HG02840 (cell line): Measurements from ENCODE around the gene PRKAB1.

Experiments used
- ATAC-seq: cut with Tn5 transposase; IDR thresholded peaks from one replicate; pipeline ENCODE4 v1.9.1; 2021; ENCODE audit warnings: mild to moderate bottlenecking, moderate library complexity, moderate number of reproducible peaks; ENCODE audit not compliant: unreplicated experiment, low FRiP score

The PRKAB1 gene

DNA sequence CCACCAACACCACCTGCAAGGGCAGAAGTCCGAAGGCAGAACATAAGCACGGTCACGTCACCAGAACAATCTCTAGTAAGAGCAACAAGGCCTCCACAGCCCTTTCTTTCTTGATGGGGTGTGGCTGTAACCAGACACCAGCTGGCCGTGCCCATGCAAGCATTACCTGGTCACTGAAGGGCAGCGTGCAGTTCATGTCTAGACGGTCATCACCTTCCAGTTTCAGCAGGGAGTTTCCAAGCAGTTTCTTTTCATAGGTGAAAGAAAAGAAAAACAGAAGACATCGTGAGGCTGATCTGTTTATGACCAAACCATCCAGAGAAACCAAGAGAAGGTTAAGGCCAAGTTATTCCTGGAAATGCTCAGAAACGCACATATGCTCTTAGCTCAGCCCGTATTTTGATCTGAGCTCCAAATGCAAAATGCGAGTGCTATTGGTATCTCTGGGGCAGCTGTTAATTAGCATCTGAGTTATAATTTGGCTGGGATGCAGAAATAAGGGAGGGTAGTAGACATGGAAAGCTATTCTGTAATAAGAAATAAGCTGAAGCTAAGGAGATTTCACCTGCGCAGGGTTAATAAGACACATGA is 42.5 kb downstream of the PRKAB1 start:
- ATAC-seq, result no peak

DNA sequence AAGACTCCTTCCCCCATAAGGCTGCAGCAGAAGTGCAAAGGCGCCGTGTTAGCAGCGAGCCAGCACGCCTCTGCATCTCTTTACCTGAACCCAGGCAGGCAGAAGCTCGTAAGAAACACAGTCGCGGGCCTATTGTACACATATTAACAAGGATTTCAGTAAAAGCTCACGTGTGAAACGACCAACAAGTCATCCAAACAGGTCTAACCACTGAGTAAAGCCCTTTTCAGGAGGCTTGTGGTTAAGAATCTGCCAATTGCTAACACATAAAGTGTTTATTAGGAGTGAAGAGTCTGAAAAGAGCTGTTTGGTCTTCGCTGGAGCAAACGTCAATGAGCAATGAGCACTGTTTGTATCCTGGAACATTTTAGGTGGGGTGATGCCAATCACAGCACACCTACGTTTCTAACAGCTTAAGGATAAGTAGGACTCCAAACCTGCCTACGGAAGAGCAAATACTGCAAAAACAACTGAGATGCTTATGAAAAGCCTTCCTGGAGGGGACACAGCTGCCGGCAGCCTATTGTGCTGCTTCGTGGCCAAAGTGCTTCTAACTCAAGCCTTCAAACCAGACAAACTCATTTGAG is 43.1 kb downstream of the PRKAB1 start:
- ATAC-seq, result no peak

DNA sequence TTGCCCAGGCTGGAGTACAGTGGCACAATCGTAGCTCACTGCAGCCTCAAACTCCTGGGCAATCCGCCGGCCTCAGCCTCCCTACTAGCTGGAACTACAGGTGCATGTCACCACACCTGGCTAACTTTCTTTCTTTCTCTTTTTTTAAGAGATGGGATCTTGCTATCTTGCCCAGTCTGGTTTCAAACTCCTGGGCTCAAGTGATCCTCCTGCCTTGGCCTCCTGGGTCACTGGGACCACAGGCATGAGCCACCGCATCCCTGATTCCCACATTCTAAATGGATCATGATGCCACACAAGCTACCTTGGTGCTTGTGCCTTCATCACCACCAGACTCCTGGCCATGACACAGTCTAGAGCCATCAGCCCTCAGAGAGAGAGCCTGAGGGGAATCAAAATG is 43.8 kb downstream of the PRKAB1 start:
- ATAC-seq, result no peak

DNA sequence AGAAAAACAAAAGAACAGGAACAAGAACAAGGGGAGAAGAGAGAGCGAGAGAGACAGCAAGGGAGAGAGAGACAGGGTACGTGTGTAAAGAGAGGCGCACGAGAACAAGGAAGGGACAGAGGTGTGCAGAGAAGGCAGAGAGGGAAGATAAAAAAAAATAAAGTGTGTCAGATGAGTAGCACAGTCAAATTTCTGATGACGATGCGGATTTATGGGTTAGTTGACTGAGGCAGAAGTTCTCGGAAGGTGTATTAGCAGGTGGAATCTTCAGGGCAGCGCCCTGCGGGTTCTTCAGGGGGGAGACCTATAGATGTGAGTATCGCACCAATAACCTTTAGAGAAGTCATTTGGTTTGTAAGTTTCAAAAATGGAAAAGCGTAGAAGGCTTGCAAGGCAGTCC is 44.8 kb downstream of the PRKAB1 start:
- no peak for ATAC-seq

DNA sequence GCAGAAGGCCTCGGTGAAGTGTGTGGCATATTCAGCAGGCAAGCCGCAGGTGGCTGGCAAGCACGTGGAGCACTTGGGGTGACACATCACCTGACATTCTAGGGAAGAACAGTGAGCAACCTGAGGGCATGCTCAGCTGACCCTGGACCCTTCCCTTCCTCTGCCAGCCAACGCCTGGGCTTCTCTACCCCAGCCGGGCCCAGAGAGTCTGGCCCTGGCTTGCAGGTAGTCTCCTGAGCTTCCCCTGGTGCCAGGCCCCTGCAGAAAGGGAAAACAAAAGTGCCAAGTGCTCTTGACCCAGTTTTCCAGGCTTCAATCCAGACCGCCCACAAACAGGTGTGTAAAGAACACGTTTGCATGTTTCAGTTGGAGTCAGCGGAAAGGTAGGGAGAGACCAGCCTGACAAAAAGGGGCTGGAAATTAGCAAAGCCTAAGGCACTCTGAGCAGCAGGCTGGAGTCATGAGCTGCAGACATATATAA is 45.7 kb downstream of the PRKAB1 start:
- no peak for ATAC-seq

GRCh38 chr12:119714614-119715267 is 46.8 kb downstream of the PRKAB1 start:
- no peak for ATAC-seq

- no peak for ATAC-seq
Measured at GRCh38 chr12:119715268-119715620, 47.3 kb downstream of the PRKAB1 start.

- ATAC-seq, result no peak
Measured at GRCh38 chr12:119718141-119718540, 50.2 kb downstream of the PRKAB1 start.

GRCh38 chr12:119720349-119720748 is 52.4 kb downstream of the PRKAB1 start:
- ATAC-seq, result no peak

GRCh38 chr12:119721306-119721705 is 53.4 kb downstream of the PRKAB1 start:
- ATAC-seq, result no peak

GRCh38 chr12:119725523-119725922 is 57.6 kb downstream of the PRKAB1 start:
- ATAC-seq, result no peak

GRCh38 chr12:119727600-119728443 is 59.9 kb downstream of the PRKAB1 start:
- no peak for ATAC-seq

GRCh38 chr12:119728444-119728745 is 60.5 kb downstream of the PRKAB1 start:
- no peak for ATAC-seq

DNA sequence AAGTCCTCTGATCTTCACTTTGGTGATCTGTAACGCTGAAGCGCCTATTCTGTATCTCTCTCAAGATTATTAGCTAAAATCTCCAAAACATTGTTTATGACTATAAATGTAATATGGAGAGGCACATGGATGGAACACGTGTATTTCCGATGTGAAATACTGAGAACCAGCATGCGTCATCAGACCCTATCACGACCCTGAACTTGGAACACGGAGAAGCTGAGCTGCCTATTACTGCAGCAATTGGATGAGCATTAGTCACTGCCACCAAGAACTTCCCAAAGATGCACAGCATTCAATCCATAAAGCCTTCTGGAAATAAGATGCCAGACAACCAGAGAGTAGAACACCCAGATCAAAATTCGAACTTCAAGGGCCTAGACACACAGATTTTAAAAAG is 61.9 kb downstream of the PRKAB1 start:
- no peak for ATAC-seq

GRCh38 chr12:119730381-119730780 is 62.4 kb downstream of the PRKAB1 start:
- no peak for ATAC-seq
